Liver (tissue), 3 donors: ENCODE results near the gene SGK1.

Source experiments
- EGR1 ChIP-seq, 2 donors: IDR thresholded peaks; 2 replicates each; pipeline ENCODE4 v1.6.1; 2016 to 2018; ENCODE audit warnings: antibody characterized with exemption in 2 of 2, low read depth in 2 of 2
- FOXA1 ChIP-seq: IDR thresholded peaks from 2 replicates; pipeline ENCODE4 v1.6.1; 2016; ENCODE audit warnings: antibody characterized with exemption
- GABPA ChIP-seq, 2 donors: IDR thresholded peaks in 1 of 2; conservative IDR thresholded peaks in 1 of 2; 2 replicates each; pipeline ENCODE4 v1.6.1; 2016; ENCODE audit warnings: antibody characterized with exemption in 2 of 2, mild to moderate bottlenecking in 1 of 2, moderate library complexity in 1 of 2
- HNF4G ChIP-seq: IDR thresholded peaks from 2 replicates; pipeline ENCODE4 v1.6.1; 2016; ENCODE audit warnings: antibody characterized with exemption
- JUND ChIP-seq, 2 donors: IDR thresholded peaks; 2 replicates each; pipeline ENCODE4 v1.6.1; 2016; ENCODE audit warnings: antibody characterized with exemption in 2 of 2
- RAD21 ChIP-seq, 2 donors: IDR thresholded peaks; 2 replicates each; pipeline ENCODE4 v1.6.1; 2016; ENCODE audit warnings: antibody characterized with exemption in 2 of 2, mild to moderate bottlenecking in 2 of 2
- RXRA ChIP-seq, 2 donors: IDR thresholded peaks; 2 replicates each; pipeline ENCODE4 v1.6.1; 2017 to 2018; ENCODE audit warnings: antibody characterized with exemption in 2 of 2, mild to moderate bottlenecking in 1 of 2
- SP1 ChIP-seq: IDR thresholded peaks from 2 replicates; pipeline ENCODE4 v1.6.1; 2018; ENCODE audit warnings: antibody characterized with exemption, mild to moderate bottlenecking
- TAF1 ChIP-seq: conservative IDR thresholded peaks from 2 replicates; pipeline ENCODE4 v1.6.1; 2016; ENCODE audit warnings: antibody characterized with exemption, mild to moderate bottlenecking
- YY1 ChIP-seq: IDR thresholded peaks from 2 replicates; pipeline ENCODE4 v1.6.1; 2016; ENCODE audit warnings: antibody characterized with exemption, mild to moderate bottlenecking
- TF ChIP-seq, protein P1 (sequence below): fragments of 150-350 bp; IDR thresholded peaks from 2 replicates; pipeline ENCODE4 v1.5.1; 2017; ENCODE audit warnings: improper control_type of control experiment, low read depth, low read length; ENCODE audit not compliant: missing input control
- TF ChIP-seq, protein P2 (sequence below): IDR thresholded peaks from 2 replicates; pipeline ENCODE4 v1.6.1; 2016; ENCODE audit warnings: antibody characterized with exemption, mild to moderate bottlenecking
- TF ChIP-seq, protein P3 (sequence below): IDR thresholded peaks from 2 replicates; pipeline ENCODE4 v1.6.1; 2016; ENCODE audit warnings: antibody characterized with exemption
- TF ChIP-seq, protein P4 (sequence below): IDR thresholded peaks from 2 replicates; pipeline ENCODE4 v1.6.1; 2016; ENCODE audit warnings: antibody characterized with exemption
- donor health status: healthy.
- donor health status: healthy.

DNA sequence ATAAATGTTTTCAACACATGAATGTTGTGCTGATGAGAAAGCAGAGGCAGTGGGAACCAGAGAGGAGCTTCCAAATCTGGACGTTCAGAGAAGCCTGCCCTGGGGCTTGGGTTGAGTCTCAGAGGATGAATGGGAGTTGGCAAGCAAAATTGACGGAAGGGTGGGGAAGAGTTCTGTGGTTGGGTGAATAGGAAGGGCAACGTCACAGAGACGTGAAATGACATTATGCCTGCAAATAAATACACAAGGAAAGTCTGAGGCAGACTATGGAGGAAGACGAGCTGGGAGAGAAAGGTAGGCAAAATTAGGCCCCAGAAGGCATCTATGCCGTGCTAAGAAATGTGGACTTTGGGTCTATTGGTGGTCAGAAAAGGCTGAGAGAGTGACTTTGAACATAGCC, 25.2 kb upstream of the SGK1 start:
- TF ChIP-seq SP1 (no peak), RAD21 (IDR thresholded peaks at IDR 0.05) (no peak), TAF1 (no peak), YY1 (no peak), JUND (IDR thresholded peaks at IDR 0.05) (no peak), RXRA (IDR thresholded peaks at IDR 0.05) (no peak), HNF4G (no peak), GABPA (IDR thresholded peaks at IDR 0.05 in 1 of 2, conservative IDR thresholded peaks at IDR 0.05 in 1 of 2) (no peak), EGR1 (IDR thresholded peaks at IDR 0.05; ENCODE audit: low read depth in 2 of 2) (no peak), FOXA1 (no peak)
- TF ChIP-seq, protein P1, sequence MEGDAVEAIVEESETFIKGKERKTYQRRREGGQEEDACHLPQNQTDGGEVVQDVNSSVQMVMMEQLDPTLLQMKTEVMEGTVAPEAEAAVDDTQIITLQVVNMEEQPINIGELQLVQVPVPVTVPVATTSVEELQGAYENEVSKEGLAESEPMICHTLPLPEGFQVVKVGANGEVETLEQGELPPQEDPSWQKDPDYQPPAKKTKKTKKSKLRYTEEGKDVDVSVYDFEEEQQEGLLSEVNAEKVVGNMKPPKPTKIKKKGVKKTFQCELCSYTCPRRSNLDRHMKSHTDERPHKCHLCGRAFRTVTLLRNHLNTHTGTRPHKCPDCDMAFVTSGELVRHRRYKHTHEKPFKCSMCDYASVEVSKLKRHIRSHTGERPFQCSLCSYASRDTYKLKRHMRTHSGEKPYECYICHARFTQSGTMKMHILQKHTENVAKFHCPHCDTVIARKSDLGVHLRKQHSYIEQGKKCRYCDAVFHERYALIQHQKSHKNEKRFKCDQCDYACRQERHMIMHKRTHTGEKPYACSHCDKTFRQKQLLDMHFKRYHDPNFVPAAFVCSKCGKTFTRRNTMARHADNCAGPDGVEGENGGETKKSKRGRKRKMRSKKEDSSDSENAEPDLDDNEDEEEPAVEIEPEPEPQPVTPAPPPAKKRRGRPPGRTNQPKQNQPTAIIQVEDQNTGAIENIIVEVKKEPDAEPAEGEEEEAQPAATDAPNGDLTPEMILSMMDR: no peak
- TF ChIP-seq, protein P2, sequence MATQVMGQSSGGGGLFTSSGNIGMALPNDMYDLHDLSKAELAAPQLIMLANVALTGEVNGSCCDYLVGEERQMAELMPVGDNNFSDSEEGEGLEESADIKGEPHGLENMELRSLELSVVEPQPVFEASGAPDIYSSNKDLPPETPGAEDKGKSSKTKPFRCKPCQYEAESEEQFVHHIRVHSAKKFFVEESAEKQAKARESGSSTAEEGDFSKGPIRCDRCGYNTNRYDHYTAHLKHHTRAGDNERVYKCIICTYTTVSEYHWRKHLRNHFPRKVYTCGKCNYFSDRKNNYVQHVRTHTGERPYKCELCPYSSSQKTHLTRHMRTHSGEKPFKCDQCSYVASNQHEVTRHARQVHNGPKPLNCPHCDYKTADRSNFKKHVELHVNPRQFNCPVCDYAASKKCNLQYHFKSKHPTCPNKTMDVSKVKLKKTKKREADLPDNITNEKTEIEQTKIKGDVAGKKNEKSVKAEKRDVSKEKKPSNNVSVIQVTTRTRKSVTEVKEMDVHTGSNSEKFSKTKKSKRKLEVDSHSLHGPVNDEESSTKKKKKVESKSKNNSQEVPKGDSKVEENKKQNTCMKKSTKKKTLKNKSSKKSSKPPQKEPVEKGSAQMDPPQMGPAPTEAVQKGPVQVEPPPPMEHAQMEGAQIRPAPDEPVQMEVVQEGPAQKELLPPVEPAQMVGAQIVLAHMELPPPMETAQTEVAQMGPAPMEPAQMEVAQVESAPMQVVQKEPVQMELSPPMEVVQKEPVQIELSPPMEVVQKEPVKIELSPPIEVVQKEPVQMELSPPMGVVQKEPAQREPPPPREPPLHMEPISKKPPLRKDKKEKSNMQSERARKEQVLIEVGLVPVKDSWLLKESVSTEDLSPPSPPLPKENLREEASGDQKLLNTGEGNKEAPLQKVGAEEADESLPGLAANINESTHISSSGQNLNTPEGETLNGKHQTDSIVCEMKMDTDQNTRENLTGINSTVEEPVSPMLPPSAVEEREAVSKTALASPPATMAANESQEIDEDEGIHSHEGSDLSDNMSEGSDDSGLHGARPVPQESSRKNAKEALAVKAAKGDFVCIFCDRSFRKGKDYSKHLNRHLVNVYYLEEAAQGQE: no peak
- TF ChIP-seq, protein P3, sequence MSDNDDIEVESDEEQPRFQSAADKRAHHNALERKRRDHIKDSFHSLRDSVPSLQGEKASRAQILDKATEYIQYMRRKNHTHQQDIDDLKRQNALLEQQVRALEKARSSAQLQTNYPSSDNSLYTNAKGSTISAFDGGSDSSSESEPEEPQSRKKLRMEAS: no peak
- TF ChIP-seq, protein P4, sequence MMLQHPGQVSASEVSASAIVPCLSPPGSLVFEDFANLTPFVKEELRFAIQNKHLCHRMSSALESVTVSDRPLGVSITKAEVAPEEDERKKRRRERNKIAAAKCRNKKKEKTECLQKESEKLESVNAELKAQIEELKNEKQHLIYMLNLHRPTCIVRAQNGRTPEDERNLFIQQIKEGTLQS: no peak
